ENCODE data around the gene HES2.
"Not testable (repeated sequence)": the region's sequence is repeated elsewhere in the genome, so short reads cannot be mapped to it uniquely, and the experiment has no call there.

Gene HES2

GRCh38 chr1:6419804-6420453 lies at the start of gene HES2:
Gene HES2 (minus strand): TSS chr1:6419919. CDS start chr1:6419820, 99 bp downstream.
- no peak for DNase-seq (ENCODE audit: low read depth in 3 of 3)

DNA sequence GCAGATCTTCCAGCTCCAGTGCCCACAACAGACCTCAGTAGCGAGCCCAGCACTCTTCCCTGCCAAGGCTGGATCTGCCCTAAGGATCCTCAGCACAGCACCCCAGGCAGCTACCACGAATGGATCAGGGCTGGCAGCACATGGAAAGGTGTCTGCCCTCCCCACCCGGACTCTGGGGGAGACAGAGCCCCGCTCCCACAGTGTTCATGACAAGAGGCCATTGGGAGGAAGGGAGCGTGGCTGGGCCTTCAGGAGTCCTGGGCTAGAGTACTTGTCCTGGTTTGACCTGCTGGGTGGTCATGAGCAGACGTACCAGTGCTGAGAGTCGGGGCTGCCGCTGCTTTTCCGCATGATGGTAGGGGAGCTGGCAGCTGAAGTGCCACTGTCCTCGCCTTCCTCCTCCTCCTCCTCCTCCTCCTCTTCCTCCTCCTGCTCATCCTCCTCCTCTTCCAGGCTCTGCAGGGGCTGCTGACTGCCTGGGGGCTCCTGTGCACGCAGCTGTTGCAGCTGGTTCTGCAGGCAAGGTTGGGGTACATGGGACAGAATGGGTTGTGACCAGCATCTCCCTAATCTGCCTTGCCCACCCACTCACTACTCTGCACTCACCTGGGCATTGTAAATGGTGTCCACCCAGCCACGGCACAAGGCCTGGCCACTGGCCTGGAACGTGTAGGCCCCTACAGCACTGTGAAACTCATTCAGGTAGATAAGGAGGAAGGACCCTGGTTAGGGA lies 49.2 kb upstream of the HES2 start:
- DNase-seq (ENCODE audit: low read depth in 3 of 3) = no peak

DNA sequence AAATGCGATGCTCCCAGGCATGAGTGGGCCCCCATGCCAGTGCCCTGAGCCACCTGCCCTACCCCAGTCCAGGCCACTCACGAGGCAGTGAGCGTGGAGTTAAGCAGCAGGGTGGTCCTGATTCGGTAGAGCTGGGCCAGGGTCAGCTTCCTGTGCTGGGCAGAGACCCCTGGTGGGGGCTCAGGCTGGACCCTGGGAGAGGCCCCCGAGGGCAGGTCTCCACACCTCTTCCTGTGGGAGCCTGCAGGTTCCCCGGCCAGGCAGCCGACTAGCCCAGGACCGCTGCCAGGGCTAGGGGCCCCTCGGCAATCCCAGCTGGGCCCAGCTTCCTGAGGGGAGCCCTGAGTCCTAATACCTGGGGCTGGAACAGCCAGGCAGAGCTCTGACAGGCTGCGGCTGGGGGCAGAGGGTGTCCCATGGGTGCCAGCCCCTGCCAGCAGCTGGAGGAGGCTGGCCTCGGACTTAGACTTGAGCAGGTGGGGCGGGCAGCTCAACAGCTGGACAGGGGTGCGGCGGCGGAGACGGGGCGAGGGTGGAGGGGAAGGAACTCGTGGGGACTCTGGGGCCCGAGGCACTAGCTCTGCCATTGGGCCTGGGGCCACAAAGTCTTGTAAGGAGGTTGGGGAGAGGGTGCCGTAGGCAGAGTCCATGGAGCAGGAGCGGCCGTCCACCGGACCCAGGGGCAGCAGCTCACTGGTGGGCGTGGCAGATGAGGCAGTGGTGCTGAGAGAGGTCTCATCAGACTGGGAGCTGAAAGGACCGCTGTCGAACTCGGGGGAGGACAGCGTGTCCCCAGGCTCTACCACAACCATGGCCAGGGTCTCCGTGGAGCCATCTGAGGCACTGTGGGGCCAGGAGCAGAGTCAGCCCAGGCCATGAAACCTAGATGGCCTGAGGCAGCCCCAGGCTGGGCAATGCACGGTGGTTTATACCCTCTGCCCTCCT lies 48.3 kb upstream of the HES2 start:
- DNase-seq (ENCODE audit: low read depth in 3 of 3) = no peak

DNA sequence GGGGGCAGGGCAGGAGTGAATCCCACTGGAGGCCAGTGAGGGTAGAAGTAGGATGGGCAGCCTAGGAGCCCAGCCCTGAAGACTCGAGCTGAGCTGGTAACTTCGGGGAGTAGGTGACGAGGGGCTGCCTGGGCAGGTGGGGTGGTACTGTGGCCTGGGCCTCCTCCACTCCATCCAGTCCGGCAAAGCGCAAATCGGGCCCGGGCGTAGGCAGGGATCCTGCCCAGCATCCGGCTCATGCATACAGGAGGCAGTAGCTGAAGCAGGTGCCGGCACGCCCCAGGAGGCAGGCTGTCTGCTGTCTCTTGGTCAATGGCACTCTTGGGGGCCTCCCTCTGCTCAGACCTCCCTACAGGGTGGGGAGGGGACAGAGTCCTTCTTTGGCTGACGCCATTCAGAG lies 47.5 kb upstream of the HES2 start:
- no peak for DNase-seq (ENCODE audit: low read depth in 3 of 3)

- DNase-seq (ENCODE audit: low read depth in 3 of 3) = no peak
Observed at GRCh38 chr1:6466751-6467150, 47.0 kb upstream of the HES2 start.

- DNase-seq (ENCODE audit: low read depth in 3 of 3) = no peak
Observed at GRCh38 chr1:6466023-6466422, 46.3 kb upstream of the HES2 start, which contains the start of gene TNFRSF25. Gene TNFRSF25 (minus strand): TSS chr1:6466173. CDS start chr1:6466107, 66 bp downstream.

DNA sequence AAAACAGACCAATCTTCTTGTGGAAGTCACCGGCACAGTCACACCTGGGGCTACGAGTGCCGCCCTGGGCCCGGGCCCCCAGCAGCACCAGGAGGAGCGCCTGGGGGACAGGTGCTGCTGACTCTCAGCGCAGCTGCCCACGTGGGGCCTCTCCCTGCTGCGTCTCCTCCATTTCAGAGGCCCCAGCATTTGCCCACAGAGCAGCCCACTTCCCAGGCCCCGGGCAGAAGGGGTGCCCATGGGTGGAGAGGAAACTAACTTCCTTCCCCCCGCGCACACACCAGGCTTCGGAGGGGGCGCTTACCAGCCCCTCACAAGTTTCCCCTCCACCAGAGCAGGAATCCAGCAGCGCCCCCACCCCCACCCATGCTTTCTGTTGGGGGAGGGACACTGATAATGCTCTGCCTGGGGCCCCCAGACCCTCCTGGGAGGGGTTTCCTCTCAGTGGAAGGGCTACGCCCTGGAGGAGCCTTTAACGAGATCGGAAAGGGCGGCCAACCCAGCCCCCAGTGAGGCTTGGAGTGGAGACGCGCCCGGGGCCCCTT lies 45.8 kb upstream of the HES2 start:
- no peak for DNase-seq (ENCODE audit: low read depth in 3 of 3)

DNA sequence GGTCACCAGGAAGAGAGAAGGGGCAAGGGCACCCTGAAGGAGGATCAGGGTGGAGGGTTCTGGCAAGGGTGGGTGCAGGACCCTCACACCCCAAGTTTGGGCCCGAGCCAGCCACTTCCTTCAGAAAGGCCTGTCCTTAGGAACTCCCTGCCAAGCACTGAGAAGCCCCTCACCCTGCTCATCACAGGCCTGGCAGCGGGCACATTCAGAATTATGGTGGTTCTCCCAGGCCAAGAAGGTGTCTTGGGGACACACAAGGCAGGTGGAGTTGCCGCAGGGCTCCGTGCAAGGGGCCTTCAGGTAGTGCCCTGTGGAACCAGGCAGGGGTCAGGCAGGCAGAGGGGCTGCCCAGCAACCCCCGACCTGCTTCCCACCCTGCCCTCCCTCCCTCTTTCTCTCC lies 45.2 kb upstream of the HES2 start:
- DNase-seq (ENCODE audit: low read depth in 3 of 3) = no peak

GRCh38 chr1:6464514-6464836 lies 44.8 kb upstream of the HES2 start:
- no peak for DNase-seq (ENCODE audit: low read depth in 3 of 3)

DNA sequence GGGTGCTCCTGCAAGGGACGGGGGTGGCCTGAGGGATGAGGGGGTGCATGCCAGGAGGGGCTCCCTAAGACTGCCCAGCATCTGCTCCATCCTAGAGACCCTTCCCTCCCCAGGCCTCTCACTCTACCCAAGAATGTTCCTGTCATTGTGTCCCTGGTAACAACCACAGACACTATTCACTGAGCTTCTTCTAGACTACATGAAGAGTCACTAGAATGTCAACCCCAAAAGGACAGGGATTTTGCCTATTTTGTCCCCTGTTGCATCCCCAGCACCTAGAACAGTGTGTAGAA lies 43.3 kb upstream of the HES2 start:
- no peak for DNase-seq (ENCODE audit: low read depth in 3 of 3)

DNA sequence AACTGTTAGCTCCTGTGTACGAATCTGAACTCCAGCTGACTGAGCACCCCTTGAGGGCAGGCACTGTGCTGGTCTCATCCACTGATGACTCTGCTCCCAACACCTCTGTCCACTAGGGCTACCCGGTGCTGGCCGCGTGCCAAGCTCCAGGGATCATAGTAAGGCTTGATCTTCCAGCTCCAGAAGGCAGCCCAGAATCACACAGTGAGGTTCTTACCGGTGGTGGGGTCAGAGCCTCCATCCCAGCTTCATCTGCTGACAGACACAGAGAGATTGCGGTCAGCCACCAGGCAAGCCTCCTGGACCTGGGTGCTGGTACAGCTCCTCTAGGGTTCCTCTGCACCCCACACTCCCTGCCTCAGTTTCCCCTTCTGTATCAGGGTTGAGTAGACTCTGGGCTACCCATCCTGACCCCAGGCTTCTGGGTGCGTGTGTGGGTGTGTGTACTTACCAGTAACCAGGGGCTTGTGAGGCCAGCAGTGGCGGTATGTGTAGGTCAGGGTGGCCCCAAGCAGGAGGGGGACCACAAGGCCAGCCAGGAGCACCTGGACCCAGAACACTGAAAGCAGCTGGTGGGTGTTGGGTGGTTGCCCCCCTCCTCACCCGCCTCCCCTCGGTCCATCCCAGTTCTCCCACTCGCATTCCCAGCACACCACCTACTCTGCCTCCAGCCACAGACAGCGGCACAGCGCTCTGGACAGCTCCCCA lies 42.8 kb upstream of the HES2 start:
- DNase-seq (ENCODE audit: low read depth in 3 of 3) = no peak

DNA sequence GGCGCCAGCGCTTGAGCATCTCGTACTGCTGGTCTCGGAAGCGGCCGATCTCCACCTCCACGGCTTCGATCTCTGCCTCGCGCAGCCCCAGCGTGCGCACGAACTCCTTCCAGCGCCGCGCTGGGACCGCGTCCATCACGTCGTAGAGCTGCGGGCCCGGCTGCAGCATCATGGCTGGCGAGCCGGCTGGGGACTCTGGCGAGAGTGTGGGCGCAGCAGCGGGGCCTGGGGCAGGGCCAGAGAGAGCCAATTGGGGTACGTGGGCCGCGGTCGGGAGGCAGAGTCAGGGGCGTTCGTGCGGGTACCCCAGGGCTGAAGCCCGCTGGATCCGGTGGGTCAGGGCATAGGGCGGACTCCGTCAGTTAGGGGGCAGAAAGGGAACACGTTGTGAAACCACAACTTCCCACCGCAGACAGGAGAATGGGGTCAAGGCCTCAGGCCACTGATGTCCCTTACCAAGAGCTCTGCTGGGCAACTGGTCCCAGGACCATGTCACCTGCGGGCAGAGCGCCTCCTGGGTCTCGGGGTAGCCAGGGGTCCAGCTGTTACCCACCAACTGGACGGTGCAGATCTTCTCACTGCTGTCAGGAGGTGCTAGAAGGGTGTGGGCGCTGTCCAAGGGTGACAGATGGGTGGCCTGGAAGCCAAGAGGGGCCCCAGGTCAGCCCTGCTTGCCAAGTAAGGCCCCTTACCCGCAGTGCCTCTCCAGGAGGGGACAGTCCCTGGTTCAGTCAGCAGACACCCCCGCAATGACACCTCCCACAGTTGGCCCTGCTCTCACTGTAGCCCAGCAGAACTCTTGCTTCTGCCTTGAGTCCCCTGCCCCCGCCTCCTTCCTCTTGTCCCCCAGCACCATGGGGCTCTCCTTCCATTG lies 42.1 kb upstream of the HES2 start:
- DNase-seq (ENCODE audit: low read depth in 3 of 3) = no peak

DNA sequence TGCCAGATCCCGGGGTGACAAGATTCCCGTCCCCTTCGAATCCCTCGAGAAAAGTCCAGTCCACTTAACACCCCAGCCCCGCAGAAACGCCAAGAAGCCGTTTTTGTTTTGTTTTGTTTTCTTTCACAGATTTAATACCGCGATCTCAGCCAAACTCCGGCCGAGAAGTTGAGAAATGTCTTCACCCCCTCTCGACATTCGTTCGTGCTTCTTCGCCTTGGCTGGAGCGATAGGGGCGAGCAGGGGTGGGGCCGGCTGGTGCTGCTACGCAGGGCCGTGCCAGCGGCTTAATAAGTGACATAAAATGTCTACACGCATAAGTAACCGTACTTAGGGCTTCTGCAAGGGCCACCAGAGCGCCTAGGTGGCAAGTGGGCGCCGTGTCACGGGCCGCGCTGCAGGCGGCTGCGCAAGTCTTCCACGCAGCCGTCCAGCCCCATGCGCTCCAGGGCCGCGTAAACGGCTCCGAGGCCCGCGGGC lies 41.4 kb upstream of the HES2 start:
- DNase-seq (ENCODE audit: low read depth in 3 of 3) = no peak

DNA sequence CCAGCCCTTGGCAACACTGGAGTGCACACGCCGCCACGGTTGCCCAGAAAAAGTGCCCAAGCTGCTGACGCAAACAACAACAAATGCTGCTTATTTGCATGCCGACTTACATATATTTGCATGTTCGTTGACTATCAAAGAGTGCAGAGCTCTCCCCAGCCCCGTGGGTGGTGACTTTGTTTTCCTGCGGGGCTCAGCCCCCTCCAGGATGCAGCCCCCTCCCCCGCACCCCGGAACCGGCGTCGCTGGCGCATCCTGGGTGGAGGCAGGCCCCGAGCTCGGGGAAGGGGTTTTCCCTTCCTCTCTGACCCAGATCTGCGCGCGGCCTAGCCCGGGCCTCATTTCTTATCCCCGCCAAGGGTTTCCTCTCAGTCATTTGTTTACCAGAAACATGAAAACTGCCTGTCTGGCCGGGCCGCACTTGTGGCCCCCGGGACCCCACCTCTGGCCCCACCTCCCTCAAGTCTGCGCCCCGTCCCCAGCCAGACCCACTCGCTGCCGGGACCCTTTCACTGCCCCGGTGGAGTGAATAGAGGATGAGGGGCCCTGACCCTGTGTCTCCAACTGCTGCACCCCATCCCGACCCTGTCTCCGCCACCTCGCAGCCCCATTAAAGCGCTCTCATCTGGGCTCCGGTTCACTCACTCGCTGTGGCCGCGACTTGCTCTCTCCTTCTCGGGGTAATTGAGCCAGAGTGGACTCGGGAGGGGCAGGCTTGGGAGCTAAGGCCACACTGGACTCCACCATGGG lies 40.8 kb upstream of the HES2 start:
- peak; percentile 62 to 77 (median 64) for DNase-seq (ENCODE audit: low read depth in 3 of 3)

DNA sequence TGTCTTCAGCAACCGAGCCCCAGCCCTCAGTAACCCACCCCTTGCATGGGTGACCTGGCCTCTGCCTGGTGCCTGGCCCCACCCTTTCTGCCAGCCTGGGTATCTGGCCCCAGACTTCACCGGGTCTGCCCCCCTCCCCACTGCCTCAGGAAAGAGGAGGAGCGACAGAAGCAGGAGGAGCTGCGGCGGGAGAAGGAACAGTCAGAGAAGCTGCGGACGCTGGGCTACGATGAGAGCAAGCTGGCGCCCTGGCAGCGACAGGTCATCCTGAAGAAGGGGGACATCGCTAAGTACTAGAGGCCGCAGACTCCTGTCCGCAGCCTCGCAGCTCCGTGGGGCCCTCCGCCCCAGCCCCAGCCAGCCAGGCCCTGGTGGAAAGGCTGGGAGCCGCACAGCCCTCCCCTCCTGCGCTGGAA lies 40.1 kb upstream of the HES2 start:
- no peak for DNase-seq (ENCODE audit: low read depth in 3 of 3)

GRCh38 chr1:6456800-6457466 lies 37.2 kb upstream of the HES2 start:
- DNase-seq (ENCODE audit: low read depth in 3 of 3) = no peak

GRCh38 chr1:6455752-6456520 lies 36.2 kb upstream of the HES2 start:
- DNase-seq (ENCODE audit: low read depth in 3 of 3) = not testable (repeated sequence)
